HepG2 (cell line): ENCODE results near the gene TRDN. TPM values are rescaled to one million over a fixed set of nuclear protein-coding genes. Genes with fewer than 3 reads are reported as not detected.

Experiments
- ATAC-seq: fragments of 200-7000 bp; cut with Tn5 transposase; 3 replicates; pipeline ENCODE4 v1.9.1; 2020; ENCODE audit warnings: mild to moderate bottlenecking, moderate library complexity
- BruUV-seq: library from RNA; stranded (reverse); fragments of 400-500 nt; replicated peaks from 2 replicates; lab custom pipeline; 2021; lab: Mats Ljungman, UMichigan
- CTCF ChIA-PET: fragments of 300-600 bp; formaldehyde crosslinking; extraction: SDS; loops from one replicate; lab custom pipeline; 2021; ENCODE audit warnings: low total read pairs, inconsistent platforms, low intra/inter-chr PET ratio; lab: Yijun Ruan, JAX
- POLR2A ChIA-PET: fragments of 350-600 bp; sonication (Branson Sonifier 250); formaldehyde crosslinking; loops from one replicate; lab custom pipeline; 2020; ENCODE audit warnings: antibody characterized with exemption, inconsistent platforms; lab: Yijun Ruan, JAX
- DNase-seq: peaks from one replicate; pipeline ENCODE4 v3.0.0-alpha.2; 2015; ENCODE audit warnings: low spot score
- FAIRE-seq: peaks from 3 replicates; lab custom pipeline; 2011; peaks lifted over from hg19 to GRCh38; lab: Jason Lieb, UNC
- H2AFZ ChIP-seq: one replicate; pipeline ENCODE4 v1.6.1; 2011; ENCODE audit warnings: low read length, inconsistent platforms
- H3K27ac ChIP-seq: fragments of 300-600 bp; 3 replicates; pipeline ENCODE4 v1.8.0; 2011; ENCODE audit warnings: mixed run types, mild to moderate bottlenecking, mixed read lengths, low read length, inconsistent platforms; ENCODE audit not compliant: insufficient read depth; ENCODE audit errors: extremely low read length
- H3K27me3 ChIP-seq, 2 experiments: fragments of 200-600 bp in 1 of 2; 2 replicates in 1 of 2; 3 replicates in 1 of 2; pipeline versions ENCODE4 v1.6.0 to v1.8.0; 2011; ENCODE audit warnings: low read length in 2 of 2, mild to moderate bottlenecking in 2 of 2, moderate library complexity in 2 of 2, inconsistent platforms in 1 of 2; ENCODE audit not compliant: insufficient read depth in 2 of 2, control insufficient read depth in 1 of 2
- H3K36me3 ChIP-seq, 2 experiments: fragments of 200-600 bp in 1 of 2; replicated peaks in 1 of 2; 2 replicates in 1 of 2; 3 replicates in 1 of 2; pipeline versions ENCODE4 v1.5.1 to v1.8.0; 2011; ENCODE audit warnings: low read length in 2 of 2, inconsistent platforms in 1 of 2; ENCODE audit not compliant: insufficient read depth in 2 of 2, control insufficient read depth in 1 of 2
- H3K4me1 ChIP-seq: 2 replicates; pipeline ENCODE4 v1.5.1; 2012; ENCODE audit warnings: low read length, inconsistent platforms; ENCODE audit not compliant: insufficient read depth
- H3K4me2 ChIP-seq: 2 replicates; pipeline ENCODE4 v1.6.0; 2011; ENCODE audit warnings: low read depth, low read length, inconsistent platforms
- H3K4me3 ChIP-seq, 3 experiments: fragments of 200-600 bp in 1 of 3; sonication (generic), shearing (Covaris generic) in 1 of 3; replicated peaks in 1 of 3; 2 replicates each; pipeline ENCODE4 v1.5.1; 2011 to 2016; ENCODE audit warnings: low read length in 3 of 3, inconsistent platforms in 2 of 3, low read depth in 2 of 3, mild to moderate bottlenecking in 2 of 3, control low read depth in 1 of 3, mixed read lengths in 1 of 3; ENCODE audit not compliant: insufficient read depth in 1 of 3
- H3K79me2 ChIP-seq: one replicate; pipeline ENCODE4 v1.6.1; 2011; ENCODE audit warnings: low read length, inconsistent platforms; ENCODE audit not compliant: insufficient read depth
- H3K9ac ChIP-seq: 2 replicates; pipeline ENCODE4 v1.6.0; 2011; ENCODE audit warnings: mild to moderate bottlenecking, low read depth, low read length, inconsistent platforms; ENCODE audit not compliant: insufficient read depth
- H3K9me3 ChIP-seq: 2 replicates; pipeline ENCODE4 v1.5.1; 2012; ENCODE audit warnings: mild to moderate bottlenecking, low read length
- H4K20me1 ChIP-seq: 2 replicates; pipeline ENCODE4 v1.6.0; 2011; ENCODE audit warnings: inconsistent platforms, mild to moderate bottlenecking, low read length, moderate library complexity; ENCODE audit not compliant: insufficient read depth
- ADNP ChIP-seq: sonication (generic); formaldehyde crosslinking; IDR thresholded peaks from 2 replicates; pipeline ENCODE4 v1.4.0; 2020; ENCODE audit warnings: missing genetic modification reagents
- ATF3 ChIP-seq: sonication (generic); formaldehyde crosslinking; IDR thresholded peaks from 2 replicates; pipeline ENCODE4 v1.4.0; 2020; ENCODE audit warnings: missing genetic modification reagents
- CBFB ChIP-seq: sonication (generic); formaldehyde crosslinking; IDR thresholded peaks from 2 replicates; pipeline ENCODE4 v1.4.0; 2020; ENCODE audit warnings: missing genetic modification reagents
- CSRNP1 ChIP-seq: sonication (generic); formaldehyde crosslinking; IDR thresholded peaks from 2 replicates; pipeline ENCODE4 v1.8.1; 2023; ENCODE audit warnings: mild to moderate bottlenecking, missing genetic modification reagents
- EED ChIP-seq: sonication (generic); formaldehyde crosslinking; IDR thresholded peaks from 2 replicates; pipeline ENCODE4 v1.5.0; 2020; ENCODE audit warnings: mild to moderate bottlenecking, missing genetic modification reagents
- HMG20B ChIP-seq: conservative IDR thresholded peaks from 2 replicates; pipeline ENCODE4 v1.6.1; 2016; ENCODE audit warnings: missing genetic modification reagents, missing compliant biosample characterization
- HNF4A ChIP-seq: sonication (generic); formaldehyde crosslinking; IDR thresholded peaks from 2 replicates; pipeline ENCODE4 v1.4.0; 2020; ENCODE audit warnings: missing genetic modification reagents
- IRF2 ChIP-seq: IDR thresholded peaks from 2 replicates; pipeline ENCODE4 v1.6.1; 2018; ENCODE audit warnings: missing genetic modification reagents, missing compliant biosample characterization
- KLF11 ChIP-seq: IDR thresholded peaks from 2 replicates; pipeline ENCODE4 v1.6.1; 2016; ENCODE audit warnings: missing compliant biosample characterization
- SETDB1 ChIP-seq: sonication (generic); formaldehyde crosslinking; IDR thresholded peaks from 2 replicates; pipeline ENCODE4 v1.5.1; 2020; ENCODE audit warnings: missing genetic modification reagents, mild to moderate bottlenecking, borderline replicate concordance
- SKIL ChIP-seq: sonication (generic); formaldehyde crosslinking; IDR thresholded peaks from 2 replicates; pipeline ENCODE4 v1.8.0; 2022; ENCODE audit warnings: missing genetic modification reagents, mild to moderate bottlenecking, moderate library complexity, borderline replicate concordance
- TCF12 ChIP-seq, 2 experiments: fragments of 450-650 bp in 1 of 2; sonication (generic) in 1 of 2; formaldehyde crosslinking in 1 of 2; IDR thresholded peaks; 2 replicates each; pipeline versions ENCODE4 v1.6.1 to v1.8.0; 2017 to 2022; ENCODE audit warnings: antibody characterized with exemption in 1 of 2, mild to moderate bottlenecking in 1 of 2, missing genetic modification reagents in 1 of 2, moderate library complexity in 1 of 2
- XRCC5 ChIP-seq: fragments of 200-400 bp; formaldehyde crosslinking; optimal IDR thresholded peaks from 2 replicates; pipeline ENCODE3; 2017; ENCODE audit warnings: mild to moderate bottlenecking, low read length
- ZBTB42 ChIP-seq: sonication (generic); formaldehyde crosslinking; IDR thresholded peaks from 2 replicates; pipeline ENCODE4 v1.5.0; 2020; ENCODE audit warnings: mild to moderate bottlenecking, missing genetic modification reagents
- ZKSCAN1 ChIP-seq: fragments of 150-350 bp; IDR thresholded peaks from 2 replicates; pipeline ENCODE4 v1.6.1; 2014; ENCODE audit warnings: low read length
- ZNF382 ChIP-seq: sonication (generic); formaldehyde crosslinking; IDR thresholded peaks from 2 replicates; pipeline ENCODE4 v1.5.0; 2020; ENCODE audit warnings: missing genetic modification reagents, mild to moderate bottlenecking, borderline replicate concordance
- ZNF496 ChIP-seq: sonication (generic); formaldehyde crosslinking; IDR thresholded peaks from 2 replicates; pipeline ENCODE4 v1.8.1; 2023; ENCODE audit warnings: mild to moderate bottlenecking, moderate library complexity, missing genetic modification reagents; ENCODE audit not compliant: insufficient replicate concordance
- ZNF761 ChIP-seq: sonication (generic); formaldehyde crosslinking; conservative IDR thresholded peaks from 2 replicates; pipeline ENCODE4 v1.4.0; 2020; ENCODE audit warnings: mild to moderate bottlenecking, missing genetic modification reagents
- ZNF772 ChIP-seq: sonication (generic); formaldehyde crosslinking; IDR thresholded peaks from 2 replicates; pipeline ENCODE4 v1.5.0; 2020; ENCODE audit warnings: mild to moderate bottlenecking, missing genetic modification reagents
- ZNF83 ChIP-seq: sonication (generic); formaldehyde crosslinking; IDR thresholded peaks from 2 replicates; pipeline ENCODE4 v1.4.0; 2020; ENCODE audit warnings: missing genetic modification reagents, mild to moderate bottlenecking, borderline replicate concordance
- ZNF891 ChIP-seq: sonication (generic); formaldehyde crosslinking; IDR thresholded peaks from 2 replicates; pipeline ENCODE4 v1.5.0; 2020; ENCODE audit warnings: mild to moderate bottlenecking, missing genetic modification reagents
- ZSCAN21 ChIP-seq: sonication (generic); formaldehyde crosslinking; IDR thresholded peaks from 2 replicates; pipeline ENCODE4 v1.8.0; 2022; ENCODE audit warnings: mild to moderate bottlenecking, missing genetic modification reagents, moderate library complexity, borderline replicate concordance
- WGBS: methylation state at CpG from one replicate; pipeline ENCODE4 v1.1.6; 2017; ENCODE audit warnings: low lambda C conversion rate; 5-methylcytosine and 5-hydroxymethylcytosine counted together
- in situ Hi-C: cut with HindIII; loops from 2 replicates; pipeline ENCODE4 v1.10.0; 2017; ENCODE audit warnings: low pct_unique_long_range_greater_than_20kb; ENCODE audit not compliant: extremely low pct_ligation_motif_present
- intact Hi-C: fragments of 100-400 bp; cut with micrococcal nuclease; formaldehyde crosslinking; loops from one replicate; pipeline ENCODE4 v1.10.0; 2022; ENCODE audit not compliant: unreplicated experiment
- polyA plus RNA-seq, 8 experiments: library from polyadenylated mRNA; depleted of rRNA in 3 of 8; stranded (reverse) in 7 of 8; unstranded in 1 of 8; fragments of >200 nt; fragmentation: Illumina TruSeq in 4 of 8; extraction: Trizol in 4 of 8; gene quantifications; 2 replicates each; pipeline versions ENCODE4 v1.2.1 to v1.2.3, GENCODE V29; 2011 to 2016; ENCODE audit warnings: low read depth in 4 of 8, missing spikeins in 1 of 8, mixed read lengths in 1 of 8; ENCODE audit not compliant: insufficient read depth in 1 of 8
- total RNA-seq, 5 experiments: library from RNA; depleted of rRNA; stranded (reverse); fragments of >200 nt; fragmentation: Illumina TruSeq; extraction: Trizol; gene quantifications; 2 replicates each; pipeline ENCODE4 v1.2.3, GENCODE V29; 2016; ENCODE audit warnings: low read depth in 1 of 5

TRDN gene
- total and polyA plus RNA-seq, 2 of the 13 experiments (the other 11 are each of a cell fraction or from before 2014, with no cell fraction given), result not detected

- TF ChIP-seq SKIL (CRISPR knock-in tag) (no peak), ZBTB42 (CRISPR knock-in tag) (no peak), ZNF761 (CRISPR knock-in tag) (no peak), SETDB1 (CRISPR knock-in tag) (no peak), HMG20B (no peak)
Measured at GRCh38 chr6:123352705-123353104, 284.0 kb downstream of the TRDN start (continued).

GRCh38 chr6:123352279-123352678 is 284.5 kb downstream of the TRDN start:
- BruUV-seq, result no TSS peak
- Histone ChIP-seq H3K4me3 (no peak overlapping the region), H4K20me1 (no peaks in the 10 kb centered on the region), H3K27ac (no peak overlapping the region), H3K9me3 (no peaks in the 10 kb centered on the region), H3K36me3 (no peaks in the 10 kb centered on the region), H3K4me1 (no peaks in the 10 kb centered on the region), H3K4me2 (no peak overlapping the region), H3K79me2 (no peaks in the 10 kb centered on the region), H2AFZ (no peak overlapping the region), H3K27me3 (no peaks in the 10 kb centered on the region), H3K9ac (no peak overlapping the region)
- no peak for FAIRE-seq
- in situ Hi-C loops, result no loop called here
- ChIA-PET CTCF (no interaction called here), POLR2A (no interaction called here)
- TF ChIP-seq ZNF891 (CRISPR knock-in tag) (no peak), HNF4A (no peak), ZNF496 (no peak), IRF2 (no peak), ZNF83 (CRISPR knock-in tag) (no peak), KLF11 (CRISPR knock-in tag) (no peak), CBFB (CRISPR knock-in tag) (no peak), ADNP (no peak), ZNF382 (CRISPR knock-in tag) (no peak), ZKSCAN1 (no peak), XRCC5 (no peak), TCF12 (IDR thresholded peaks at IDR 0.05) (no peak), TCF12 (CRISPR knock-in tag; IDR thresholded peaks at IDR 0.05) (no peak), CSRNP1 (CRISPR knock-in tag) (no peak), EED (CRISPR knock-in tag) (no peak), ZNF772 (no peak), ATF3 (CRISPR knock-in tag) (no peak), ZSCAN21 (CRISPR knock-in tag) (no peak)
- no peak for ATAC-seq
- no peak for DNase-seq
- intact Hi-C loops, result no loop called here
- 28% methylated on average over 3 of the region's 3 CpGs for WGBS
